ENCODE results near the gene KCNT2. TPM values are rescaled to one million over a fixed set of nuclear protein-coding genes. Genes with fewer than 3 reads are reported as not detected.

Gene KCNT2
- total RNA-seq, 4 donors from 2014 or later = 3.7 to 18.5 (median 6.5) TPM

GRCh38 chr1:196309386-196309785 is 298.9 kb downstream of the KCNT2 start:
- no peaks in the 10 kb centered on the region for H3K27me3 ChIP-seq
- TF ChIP-seq POLR2A (IDR thresholded peaks at IDR 0.05) (no peak), CTCF (IDR thresholded peaks at IDR 0.05) (peak in 1 of 6 experiments; percentile 27)
- no peaks in the 10 kb centered on the region for H3K9me3 ChIP-seq
- H3K4me1 ChIP-seq = no peaks in the 10 kb centered on the region
- WGBS, 2 donors = 69% methylated on average over 1 of the region's 1 CpG
- no peak overlapping the region for H3K27ac ChIP-seq
- DNase-seq = no peak
- intact Hi-C loops (cut with DNase I) = no loop called here
- H3K36me3 ChIP-seq = no peaks in the 10 kb centered on the region
- H3K4me3 ChIP-seq (replicated peaks in 1 of 3) = no peak overlapping the region

GRCh38 chr1:196308176-196308575 is 300.1 kb downstream of the KCNT2 start:
- Histone ChIP-seq H3K36me3 (no peaks in the 10 kb centered on the region), H3K9me3 (no peaks in the 10 kb centered on the region), H3K27ac (no peak overlapping the region), H3K27me3 (no peaks in the 10 kb centered on the region), H3K4me3 (replicated peaks in 1 of 3) (no peak overlapping the region), H3K4me1 (no peaks in the 10 kb centered on the region)
- WGBS, 2 donors = 86 to 96% methylated on average over 1 of the region's 1 CpG
- intact Hi-C loops (cut with DNase I) = no loop called here
- TF ChIP-seq CTCF (IDR thresholded peaks at IDR 0.05) (no peak), POLR2A (IDR thresholded peaks at IDR 0.05) (no peak)
- DNase-seq = no peak

- H3K4me1 ChIP-seq = no peaks in the 10 kb centered on the region
- H3K9me3 ChIP-seq = no peaks in the 10 kb centered on the region
- 74 to 86% methylated on average over 2 of the region's 2 CpGs for WGBS, 2 donors
- TF ChIP-seq CTCF (IDR thresholded peaks at IDR 0.05) (no peak), POLR2A (IDR thresholded peaks at IDR 0.05) (no peak)
- no peaks in the 10 kb centered on the region for H3K36me3 ChIP-seq
- DNase-seq = no peak
- intact Hi-C loops (cut with DNase I) = no loop called here
- H3K27me3 ChIP-seq = no peaks in the 10 kb centered on the region
- no peak overlapping the region for H3K27ac ChIP-seq
- H3K4me3 ChIP-seq (replicated peaks in 1 of 3) = no peak overlapping the region
Observed at GRCh38 chr1:196306421-196306820, 301.8 kb downstream of the KCNT2 start.

DNA sequence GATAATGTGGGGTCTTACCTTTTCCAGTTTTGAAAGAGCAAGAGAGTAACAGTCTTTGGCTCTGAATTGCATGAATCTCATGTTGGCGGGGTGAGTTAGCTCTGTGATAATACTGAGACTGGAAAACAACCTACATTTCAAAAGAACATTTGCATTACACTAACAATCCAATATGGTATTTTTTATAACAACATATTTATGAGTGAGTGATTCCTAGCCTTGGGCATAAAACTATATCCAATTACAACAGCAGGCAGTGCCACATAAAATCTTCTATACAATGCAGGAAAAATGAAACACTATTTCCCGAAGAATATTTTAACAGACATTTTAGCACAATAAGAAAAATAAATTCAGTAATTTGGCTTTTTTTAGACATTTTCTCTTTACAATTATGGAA is 303.0 kb downstream of the KCNT2 start:
- Histone ChIP-seq H3K4me1 (no peaks in the 10 kb centered on the region), H3K27ac (no peak overlapping the region), H3K9me3 (no peaks in the 10 kb centered on the region), H3K36me3 (no peaks in the 10 kb centered on the region), H3K27me3 (no peaks in the 10 kb centered on the region), H3K4me3 (replicated peaks in 1 of 3) (no peak overlapping the region)
- intact Hi-C loops (cut with DNase I) = no loop called here
- 93 to 97% methylated on average over 2 of the region's 2 CpGs for WGBS, 2 donors
- no peak for DNase-seq
- TF ChIP-seq POLR2A (IDR thresholded peaks at IDR 0.05) = no peak
- TF ChIP-seq CTCF (IDR thresholded peaks at IDR 0.05) = no peak

DNA sequence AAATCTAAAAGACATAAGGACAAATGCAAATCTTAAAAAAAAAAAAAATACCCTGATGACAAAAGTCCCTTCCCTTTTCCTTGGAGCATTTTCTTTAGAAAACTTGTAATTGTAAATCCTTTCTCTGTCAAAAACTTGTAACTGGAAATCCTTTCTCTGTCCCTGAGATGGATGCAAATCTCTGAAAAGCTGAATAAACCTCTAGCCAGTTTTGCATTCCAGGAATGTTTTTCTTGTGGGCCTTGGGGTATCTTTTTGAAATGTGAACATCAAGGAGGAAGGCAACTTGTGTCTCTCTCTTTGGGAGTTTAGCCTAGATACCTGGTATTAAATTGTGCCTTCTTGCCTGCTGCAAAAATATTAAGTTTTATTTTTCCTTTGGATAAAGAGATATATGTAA is 305.3 kb downstream of the KCNT2 start:
- TF ChIP-seq CTCF (IDR thresholded peaks at IDR 0.05) (no peak), POLR2A (IDR thresholded peaks at IDR 0.05) (no peak)
- intact Hi-C loops (cut with DNase I) = no loop called here
- no peak overlapping the region for H3K27ac ChIP-seq
- H3K27me3 ChIP-seq = no peaks in the 10 kb centered on the region
- no peak for DNase-seq
- H3K4me1 ChIP-seq = no peaks in the 10 kb centered on the region
- H3K9me3 ChIP-seq = no peaks in the 10 kb centered on the region
- H3K36me3 ChIP-seq = no peaks in the 10 kb centered on the region
- no peak overlapping the region for H3K4me3 ChIP-seq (replicated peaks in 1 of 3)

Measured in thyroid gland (tissue), 4 donors.